ENCODE results near the gene PDE4B.

DNA sequence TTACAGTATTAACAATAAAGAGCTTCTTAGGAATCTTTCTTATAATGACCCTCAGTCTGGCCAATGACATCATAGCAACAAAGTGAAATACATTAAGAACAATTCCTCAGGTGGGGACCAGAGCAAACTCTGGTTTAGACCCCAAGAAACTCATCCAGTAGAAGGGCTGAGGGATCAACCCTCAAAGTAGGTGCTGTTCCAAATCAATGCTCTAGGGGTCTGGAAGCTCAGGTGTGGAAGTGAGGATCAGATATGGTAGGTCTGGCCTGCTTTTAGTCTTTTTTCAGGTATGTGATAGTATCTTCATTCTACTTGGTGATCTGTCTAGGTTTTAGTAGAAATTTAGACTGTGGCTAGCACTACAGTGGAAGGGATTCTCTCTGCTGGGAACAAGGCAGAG, 291.7 kb downstream of the PDE4B start:
- no peak for TF ChIP-seq POLR2AphosphoS5 (IDR thresholded peaks at IDR 0.05)
- TF ChIP-seq POLR2A (IDR thresholded peaks at IDR 0.05; ENCODE audit: low read depth): no peak
- TF ChIP-seq, protein P1, sequence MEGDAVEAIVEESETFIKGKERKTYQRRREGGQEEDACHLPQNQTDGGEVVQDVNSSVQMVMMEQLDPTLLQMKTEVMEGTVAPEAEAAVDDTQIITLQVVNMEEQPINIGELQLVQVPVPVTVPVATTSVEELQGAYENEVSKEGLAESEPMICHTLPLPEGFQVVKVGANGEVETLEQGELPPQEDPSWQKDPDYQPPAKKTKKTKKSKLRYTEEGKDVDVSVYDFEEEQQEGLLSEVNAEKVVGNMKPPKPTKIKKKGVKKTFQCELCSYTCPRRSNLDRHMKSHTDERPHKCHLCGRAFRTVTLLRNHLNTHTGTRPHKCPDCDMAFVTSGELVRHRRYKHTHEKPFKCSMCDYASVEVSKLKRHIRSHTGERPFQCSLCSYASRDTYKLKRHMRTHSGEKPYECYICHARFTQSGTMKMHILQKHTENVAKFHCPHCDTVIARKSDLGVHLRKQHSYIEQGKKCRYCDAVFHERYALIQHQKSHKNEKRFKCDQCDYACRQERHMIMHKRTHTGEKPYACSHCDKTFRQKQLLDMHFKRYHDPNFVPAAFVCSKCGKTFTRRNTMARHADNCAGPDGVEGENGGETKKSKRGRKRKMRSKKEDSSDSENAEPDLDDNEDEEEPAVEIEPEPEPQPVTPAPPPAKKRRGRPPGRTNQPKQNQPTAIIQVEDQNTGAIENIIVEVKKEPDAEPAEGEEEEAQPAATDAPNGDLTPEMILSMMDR (IDR thresholded peaks at IDR 0.05): no peak

Data from esophagus muscularis mucosa (tissue), 3 donors.